Progenitor cell of endocrine pancreas (in vitro differentiated cells): ENCODE data around the gene FEZ2. TPM values are rescaled to one million over a fixed set of nuclear protein-coding genes. Genes with fewer than 3 reads are reported as not detected.

ENCODE experiments used
- DNase-seq: peaks from one replicate; pipeline ENCODE4 v3.0.0; 2021; ENCODE audit warnings: low spot score; ENCODE audit not compliant: unreplicated experiment
- H3K27ac Mint-ChIP-seq: 2 replicates; pipeline ENCODE4 v1.8.0; 2021; ENCODE audit warnings: mild to moderate bottlenecking, moderate library complexity, mixed read lengths
- H3K27me3 Mint-ChIP-seq: 2 replicates; pipeline ENCODE4 v1.8.0; 2021; ENCODE audit warnings: mixed read lengths
- H3K36me3 Mint-ChIP-seq: 2 replicates; pipeline ENCODE4 v1.8.0; 2022; ENCODE audit warnings: mixed read lengths; ENCODE audit not compliant: insufficient read depth
- H3K4me1 Mint-ChIP-seq: 2 replicates; pipeline ENCODE4 v1.8.0; 2021; ENCODE audit warnings: low read depth, mixed read lengths
- H3K4me3 Mint-ChIP-seq: 2 replicates; pipeline ENCODE4 v1.8.0; 2021; ENCODE audit warnings: low read depth, mild to moderate bottlenecking, moderate library complexity, mixed read lengths
- H3K9me3 Mint-ChIP-seq: 2 replicates; pipeline ENCODE4 v1.8.0; 2021; ENCODE audit warnings: low read depth, mixed read lengths
- total RNA-seq: library from RNA; stranded (reverse); gene quantifications from 2 replicates; pipeline ENCODE4 v1.2.1, GENCODE V29; 2021
- TF ChIP-seq, protein P1 (sequence below): fragments of 200-600 bp; sonication (generic); IDR thresholded peaks from one replicate; pipeline ENCODE4 v1.5.0; 2021; ENCODE audit warnings: antibody characterized with exemption, mild to moderate bottlenecking; ENCODE audit not compliant: unreplicated experiment

Gene FEZ2
- total RNA-seq, 1 donor from 2014 or later = 28.7 TPM

DNA sequence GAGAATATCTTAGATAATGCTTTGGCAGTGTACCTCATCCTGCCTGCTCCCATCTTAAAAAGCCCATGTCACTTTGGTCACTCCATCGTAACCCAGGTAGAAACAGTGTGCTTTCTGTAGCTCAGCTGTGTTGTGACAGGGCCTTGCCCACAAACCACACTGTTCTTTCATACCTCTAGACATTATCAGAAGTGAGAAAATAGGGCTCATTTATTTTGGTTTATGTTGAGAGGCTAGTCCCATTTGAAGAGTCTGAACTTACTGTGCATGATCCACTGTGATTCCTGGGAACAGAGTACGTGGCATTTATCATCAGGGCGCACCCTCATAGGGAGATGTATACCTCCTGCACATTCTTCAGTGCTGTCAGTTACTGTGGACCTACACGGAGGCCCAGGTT is 69.7 kb downstream of the FEZ2 start:
- no peak for DNase-seq
- Mint-ChIP-seq H3K27me3 (no peaks in the 10 kb centered on the region), H3K4me3 (no peak overlapping the region), H3K4me1 (peaks cover 5% of the 10 kb centered on the region), H3K27ac (no peak overlapping the region), H3K36me3 (peaks cover 8% of the 10 kb centered on the region), H3K9me3 (no peaks in the 10 kb centered on the region)
- TF ChIP-seq, protein P1, sequence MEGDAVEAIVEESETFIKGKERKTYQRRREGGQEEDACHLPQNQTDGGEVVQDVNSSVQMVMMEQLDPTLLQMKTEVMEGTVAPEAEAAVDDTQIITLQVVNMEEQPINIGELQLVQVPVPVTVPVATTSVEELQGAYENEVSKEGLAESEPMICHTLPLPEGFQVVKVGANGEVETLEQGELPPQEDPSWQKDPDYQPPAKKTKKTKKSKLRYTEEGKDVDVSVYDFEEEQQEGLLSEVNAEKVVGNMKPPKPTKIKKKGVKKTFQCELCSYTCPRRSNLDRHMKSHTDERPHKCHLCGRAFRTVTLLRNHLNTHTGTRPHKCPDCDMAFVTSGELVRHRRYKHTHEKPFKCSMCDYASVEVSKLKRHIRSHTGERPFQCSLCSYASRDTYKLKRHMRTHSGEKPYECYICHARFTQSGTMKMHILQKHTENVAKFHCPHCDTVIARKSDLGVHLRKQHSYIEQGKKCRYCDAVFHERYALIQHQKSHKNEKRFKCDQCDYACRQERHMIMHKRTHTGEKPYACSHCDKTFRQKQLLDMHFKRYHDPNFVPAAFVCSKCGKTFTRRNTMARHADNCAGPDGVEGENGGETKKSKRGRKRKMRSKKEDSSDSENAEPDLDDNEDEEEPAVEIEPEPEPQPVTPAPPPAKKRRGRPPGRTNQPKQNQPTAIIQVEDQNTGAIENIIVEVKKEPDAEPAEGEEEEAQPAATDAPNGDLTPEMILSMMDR = no peak

DNA sequence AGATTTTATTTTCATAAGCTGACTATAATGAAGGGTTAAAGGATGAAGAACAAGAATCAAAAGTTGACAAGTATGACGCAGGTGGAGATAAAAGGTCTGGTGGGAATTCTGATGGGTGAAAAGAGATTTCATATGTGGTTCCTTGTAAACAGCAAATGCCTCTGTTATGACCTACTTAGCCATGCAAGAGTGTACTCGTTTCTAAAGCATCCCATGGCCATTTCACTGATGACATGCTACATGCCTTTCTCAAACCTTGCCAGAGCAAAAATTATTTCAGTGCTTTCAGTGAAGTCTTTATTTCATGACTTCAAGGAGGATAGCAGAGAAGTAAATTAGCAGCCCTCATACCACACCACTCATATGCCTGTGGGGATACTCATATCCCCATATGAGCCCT is 71.7 kb downstream of the FEZ2 start:
- Mint-ChIP-seq H3K27ac (no peak overlapping the region), H3K4me3 (no peak overlapping the region), H3K4me1 (peaks cover 5% of the 10 kb centered on the region), H3K27me3 (no peaks in the 10 kb centered on the region), H3K36me3 (peaks cover 11% of the 10 kb centered on the region), H3K9me3 (no peaks in the 10 kb centered on the region)
- DNase-seq = no peak
- TF ChIP-seq, protein P1 = no peak

DNA sequence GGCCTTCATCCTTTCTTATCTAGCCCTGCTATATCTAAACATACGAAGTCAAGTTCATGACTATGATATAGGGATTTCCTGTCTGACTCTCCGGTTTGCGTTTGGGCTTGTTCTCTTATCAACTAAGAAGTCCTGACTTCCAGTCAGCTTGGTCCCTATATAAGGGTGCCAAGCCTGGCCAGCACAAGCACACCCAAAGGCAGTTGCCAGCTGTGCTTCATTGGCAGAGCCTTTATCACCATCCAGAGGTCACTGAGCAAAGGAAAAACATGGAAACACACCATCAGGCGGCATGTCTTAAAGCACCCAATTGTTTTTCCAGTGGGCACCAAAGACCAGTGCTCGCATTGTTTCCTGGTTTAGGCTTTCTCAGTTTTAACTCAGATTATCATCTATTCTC is 72.7 kb downstream of the FEZ2 start:
- Mint-ChIP-seq H3K4me1 (peaks cover 5% of the 10 kb centered on the region), H3K27me3 (no peaks in the 10 kb centered on the region), H3K9me3 (no peaks in the 10 kb centered on the region), H3K4me3 (no peak overlapping the region), H3K27ac (no peak overlapping the region), H3K36me3 (peaks cover 12% of the 10 kb centered on the region)
- TF ChIP-seq, protein P1 = no peak
- DNase-seq = no peak

DNA sequence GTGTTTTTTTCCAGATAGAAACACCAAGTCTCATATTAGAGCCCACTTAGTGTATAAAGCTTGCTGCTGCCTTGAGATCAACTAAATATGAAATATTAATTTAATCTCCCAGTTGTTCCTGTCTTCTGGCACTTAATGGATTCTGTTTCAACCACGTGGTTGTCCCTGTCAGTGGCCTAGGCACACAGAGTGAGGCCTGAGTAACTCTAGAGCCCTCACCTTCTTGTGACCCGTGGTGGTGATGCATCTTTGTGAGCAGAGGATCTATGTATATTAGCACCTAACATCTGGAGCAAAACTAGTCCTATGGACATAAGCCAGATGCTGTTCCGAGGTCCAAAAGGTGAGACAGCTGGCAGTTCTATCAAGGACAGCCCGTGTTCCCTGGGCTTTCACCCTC is 74.8 kb downstream of the FEZ2 start:
- Mint-ChIP-seq H3K27me3 (no peaks in the 10 kb centered on the region), H3K4me1 (no peaks in the 10 kb centered on the region), H3K27ac (no peak overlapping the region), H3K9me3 (no peaks in the 10 kb centered on the region), H3K36me3 (peaks cover 19% of the 10 kb centered on the region), H3K4me3 (no peak overlapping the region)
- TF ChIP-seq, protein P1 = no peak
- no peak for DNase-seq

DNA sequence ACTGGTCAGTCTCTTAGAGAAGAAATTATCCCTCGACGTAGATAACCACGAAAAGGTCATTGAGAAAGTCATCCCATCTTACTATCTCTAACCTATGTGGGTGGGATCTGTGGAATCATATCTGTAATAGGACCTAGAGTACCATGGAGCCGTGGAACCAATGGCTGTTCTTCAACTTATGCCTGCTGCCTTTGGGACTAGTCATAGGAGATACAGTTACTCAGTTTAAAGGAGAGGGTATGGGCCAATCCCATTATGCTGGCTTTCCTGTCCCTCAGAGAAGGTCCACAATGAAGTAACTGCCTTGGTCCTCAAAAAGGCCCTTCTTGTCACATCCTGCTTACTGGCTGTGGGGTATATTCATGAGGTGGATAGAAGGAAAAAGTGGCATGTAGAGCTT is 77.5 kb downstream of the FEZ2 start:
- H3K9me3 Mint-ChIP-seq = no peaks in the 10 kb centered on the region
- no peak overlapping the region for H3K4me3 Mint-ChIP-seq
- no peak overlapping the region for H3K27ac Mint-ChIP-seq
- DNase-seq = no peak
- H3K27me3 Mint-ChIP-seq = no peaks in the 10 kb centered on the region
- TF ChIP-seq, protein P1 = no peak
- no peaks in the 10 kb centered on the region for H3K4me1 Mint-ChIP-seq
- H3K36me3 Mint-ChIP-seq = peaks cover 27% of the 10 kb centered on the region
